ENCODE data around the gene ZNF341. TPM values are rescaled to one million over a fixed set of nuclear protein-coding genes. Genes with fewer than 3 reads are reported as not detected.
"Not testable (repeated sequence)": the region's sequence is repeated elsewhere in the genome, so short reads cannot be mapped to it uniquely, and the experiment has no call there.

ZNF341 gene
- total RNA-seq, 1 donor from 2014 or later: 1.8 TPM

DNA sequence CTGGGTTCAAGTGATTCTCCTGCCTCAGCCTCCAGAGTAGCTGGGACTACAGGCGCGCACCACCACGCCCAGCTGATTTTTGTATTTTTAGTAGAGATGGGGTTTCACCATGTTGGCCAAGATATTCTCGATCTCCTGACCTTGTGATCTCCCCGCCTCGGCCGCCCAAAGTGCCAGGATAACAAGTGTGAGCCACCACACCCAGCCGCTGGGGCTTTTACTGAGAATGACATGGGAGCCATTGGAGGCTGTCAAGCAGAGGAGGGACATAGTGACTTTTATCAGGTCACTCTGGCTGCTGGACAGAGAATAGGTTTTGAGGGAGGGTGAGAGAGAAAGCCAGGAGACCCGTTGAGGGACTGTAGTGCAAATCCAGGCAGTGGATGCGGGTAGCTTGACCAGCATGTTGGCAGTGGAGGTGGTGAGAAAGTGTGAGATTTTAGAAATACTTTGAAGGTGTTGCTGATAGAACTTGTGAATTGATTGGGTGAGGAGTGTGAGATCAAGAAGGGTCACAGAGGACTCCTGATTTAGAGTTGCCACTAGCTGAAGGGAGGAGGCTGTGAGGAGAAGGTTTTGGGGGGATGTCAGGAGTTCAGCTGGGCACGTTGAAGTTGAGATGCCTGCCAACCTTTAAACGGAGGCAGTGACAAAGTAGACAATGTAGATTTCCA is 14.7 kb downstream of the ZNF341 start:
- no peaks in the 10 kb centered on the region for H3K9me3 ChIP-seq (replicated peaks)
- no peak overlapping the region for H3K4me3 ChIP-seq
- intact Hi-C loops (cut with micrococcal nuclease): no loop called here
- H3K27me3 ChIP-seq (ENCODE audit: low read depth): no peaks in the 10 kb centered on the region
- no peak for DNase-seq
- TF ChIP-seq, protein P1, sequence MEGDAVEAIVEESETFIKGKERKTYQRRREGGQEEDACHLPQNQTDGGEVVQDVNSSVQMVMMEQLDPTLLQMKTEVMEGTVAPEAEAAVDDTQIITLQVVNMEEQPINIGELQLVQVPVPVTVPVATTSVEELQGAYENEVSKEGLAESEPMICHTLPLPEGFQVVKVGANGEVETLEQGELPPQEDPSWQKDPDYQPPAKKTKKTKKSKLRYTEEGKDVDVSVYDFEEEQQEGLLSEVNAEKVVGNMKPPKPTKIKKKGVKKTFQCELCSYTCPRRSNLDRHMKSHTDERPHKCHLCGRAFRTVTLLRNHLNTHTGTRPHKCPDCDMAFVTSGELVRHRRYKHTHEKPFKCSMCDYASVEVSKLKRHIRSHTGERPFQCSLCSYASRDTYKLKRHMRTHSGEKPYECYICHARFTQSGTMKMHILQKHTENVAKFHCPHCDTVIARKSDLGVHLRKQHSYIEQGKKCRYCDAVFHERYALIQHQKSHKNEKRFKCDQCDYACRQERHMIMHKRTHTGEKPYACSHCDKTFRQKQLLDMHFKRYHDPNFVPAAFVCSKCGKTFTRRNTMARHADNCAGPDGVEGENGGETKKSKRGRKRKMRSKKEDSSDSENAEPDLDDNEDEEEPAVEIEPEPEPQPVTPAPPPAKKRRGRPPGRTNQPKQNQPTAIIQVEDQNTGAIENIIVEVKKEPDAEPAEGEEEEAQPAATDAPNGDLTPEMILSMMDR (IDR thresholded peaks at IDR 0.05; ENCODE audit: borderline replicate concordance): no peak
- no peaks in the 10 kb centered on the region for H3K4me1 ChIP-seq
- peaks cover 42% of the 10 kb centered on the region for H3K36me3 ChIP-seq
- H3K27ac ChIP-seq (replicated peaks): no peak overlapping the region

DNA sequence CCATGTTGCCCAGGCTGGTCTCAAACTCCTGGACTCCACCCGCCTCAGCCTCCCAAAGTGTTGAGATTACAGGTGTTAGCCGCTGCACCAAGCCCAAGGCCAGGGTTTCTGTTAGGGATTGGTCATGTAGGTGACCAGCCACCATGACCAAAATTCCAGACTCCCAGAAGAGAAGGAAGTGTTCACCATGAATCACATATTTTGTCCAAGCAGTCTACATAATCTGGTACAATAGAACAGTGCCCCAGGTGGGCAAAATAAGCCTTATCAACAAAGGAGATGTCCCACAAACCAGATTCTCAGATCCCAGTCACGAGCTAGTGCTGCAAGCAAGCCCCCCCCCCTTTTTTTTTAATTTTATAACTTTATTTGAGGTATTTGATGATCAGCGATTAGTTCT is 20.0 kb downstream of the ZNF341 start:
- no peak overlapping the region for H3K27ac ChIP-seq (replicated peaks)
- TF ChIP-seq, protein P1 (IDR thresholded peaks at IDR 0.05; ENCODE audit: borderline replicate concordance): no peak
- H3K9me3 ChIP-seq (replicated peaks): no peaks in the 10 kb centered on the region
- no peaks in the 10 kb centered on the region for H3K4me1 ChIP-seq
- H3K27me3 ChIP-seq (ENCODE audit: low read depth): no peaks in the 10 kb centered on the region
- H3K4me3 ChIP-seq: no peak overlapping the region
- DNase-seq: no peak
- intact Hi-C loops (cut with micrococcal nuclease): no loop called here
- H3K36me3 ChIP-seq: peaks cover 65% of the 10 kb centered on the region

DNA sequence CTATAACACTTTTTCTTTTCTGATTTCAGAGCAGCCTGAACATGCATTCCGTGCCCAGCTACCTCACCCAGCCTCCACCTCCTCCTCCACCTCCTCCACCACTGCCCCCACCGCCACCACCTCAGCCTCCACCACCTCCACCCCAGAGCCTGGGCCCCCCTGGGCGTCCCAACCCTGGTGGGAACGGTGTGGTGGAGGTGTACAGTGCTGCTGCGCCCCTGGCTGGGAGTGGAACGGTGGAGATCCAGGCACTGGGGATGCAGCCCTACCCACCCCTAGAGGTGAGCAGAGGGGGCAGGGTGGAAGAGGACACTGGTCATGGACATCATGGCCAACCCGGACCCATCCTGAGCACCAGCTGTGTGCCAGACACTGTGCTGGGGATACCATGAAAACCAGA is 21.3 kb downstream of the ZNF341 start:
- Histone ChIP-seq H3K27me3 (ENCODE audit: low read depth) (no peaks in the 10 kb centered on the region), H3K27ac (replicated peaks) (no peak overlapping the region), H3K36me3 (peaks cover 75% of the 10 kb centered on the region), H3K9me3 (replicated peaks) (peaks cover 11% of the 10 kb centered on the region), H3K4me3 (no peak overlapping the region), H3K4me1 (no peaks in the 10 kb centered on the region)
- intact Hi-C loops (cut with micrococcal nuclease): no loop called here
- DNase-seq: no peak
- TF ChIP-seq, protein P1 (IDR thresholded peaks at IDR 0.05; ENCODE audit: borderline replicate concordance): no peak

DNA sequence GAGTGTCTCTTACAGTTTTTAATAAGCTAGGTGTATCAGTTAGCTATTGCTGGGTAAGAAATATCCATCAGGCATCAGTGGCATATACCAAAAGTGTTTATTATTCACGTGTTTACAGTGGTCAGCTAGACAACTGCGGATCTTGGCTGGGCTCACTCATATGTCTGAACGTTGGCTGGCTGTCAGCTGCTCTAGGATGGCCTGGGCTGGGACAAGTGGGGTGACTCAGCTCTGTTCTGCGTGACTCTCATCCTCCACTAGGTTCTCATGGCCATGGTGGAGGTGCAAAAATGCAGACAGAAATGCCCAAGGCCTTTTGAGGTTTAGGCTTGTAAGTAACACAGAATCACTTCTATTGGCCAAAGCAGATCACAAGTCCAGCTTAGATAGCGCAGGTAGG is 22.0 kb downstream of the ZNF341 start:
- H3K27me3 ChIP-seq (ENCODE audit: low read depth): no peaks in the 10 kb centered on the region
- no peak overlapping the region for H3K4me3 ChIP-seq
- intact Hi-C loops (cut with micrococcal nuclease): no loop called here
- peaks cover 80% of the 10 kb centered on the region for H3K36me3 ChIP-seq
- H3K9me3 ChIP-seq (replicated peaks): peaks cover 12% of the 10 kb centered on the region
- H3K4me1 ChIP-seq: no peaks in the 10 kb centered on the region
- no peak overlapping the region for H3K27ac ChIP-seq (replicated peaks)
- DNase-seq: no peak
- TF ChIP-seq, protein P1 (IDR thresholded peaks at IDR 0.05; ENCODE audit: borderline replicate concordance): no peak

DNA sequence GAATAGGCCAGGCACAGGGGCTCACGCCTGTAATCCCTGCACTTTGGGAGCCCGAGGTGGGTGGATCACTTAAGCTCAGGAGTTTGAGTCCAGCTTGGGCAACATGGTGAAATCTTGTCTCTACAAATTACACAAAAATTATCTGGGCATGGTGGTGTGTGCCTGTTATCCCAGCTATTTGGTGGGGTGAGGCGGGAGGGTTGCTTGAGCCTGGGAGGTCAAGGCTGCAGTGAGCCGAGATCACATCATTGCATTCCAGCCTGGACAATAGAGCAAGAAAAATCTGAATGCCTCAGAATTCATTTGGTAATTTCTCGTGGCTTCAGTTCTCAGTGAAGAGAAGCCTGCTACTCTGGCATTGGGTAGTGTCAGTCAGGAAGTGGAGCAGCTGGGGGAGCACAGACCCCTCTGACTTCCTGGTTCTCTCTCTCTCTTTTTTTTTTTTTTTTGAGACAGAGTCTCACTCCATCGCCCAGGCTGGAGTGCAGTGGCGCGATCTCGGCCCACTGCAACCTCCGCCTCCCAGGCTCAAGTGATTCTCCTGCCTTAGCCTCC is 24.2 kb downstream of the ZNF341 start:
- Histone ChIP-seq H3K36me3 (peaks cover 79% of the 10 kb centered on the region), H3K9me3 (replicated peaks) (peaks cover 12% of the 10 kb centered on the region)
- H3K27me3 ChIP-seq (ENCODE audit: low read depth); H3K27ac ChIP-seq (replicated peaks); H3K4me3 ChIP-seq; intact Hi-C loops (cut with micrococcal nuclease); H3K4me1 ChIP-seq; DNase-seq: not testable (repeated sequence)

DNA sequence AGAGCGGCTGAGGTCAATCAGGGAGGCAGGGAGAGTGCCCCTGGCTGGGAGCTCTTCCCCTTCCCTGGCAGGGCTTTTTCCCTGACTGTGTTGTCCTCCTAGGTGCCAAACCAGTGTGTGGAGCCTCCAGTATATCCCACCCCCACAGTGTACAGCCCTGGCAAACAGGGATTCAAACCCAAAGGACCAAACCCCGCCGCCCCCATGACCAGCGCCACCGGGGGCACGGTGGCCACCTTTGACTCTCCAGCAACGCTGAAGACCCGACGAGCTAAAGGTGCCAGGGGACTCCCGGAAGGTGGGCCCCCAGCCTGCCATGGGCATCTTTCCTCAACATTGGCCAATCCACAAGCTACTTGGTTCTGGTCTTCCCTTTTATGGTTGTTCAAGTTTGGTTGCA is 25.2 kb downstream of the ZNF341 start:
- Histone ChIP-seq H3K9me3 (replicated peaks) (peaks cover 12% of the 10 kb centered on the region), H3K4me3 (no peak overlapping the region), H3K27ac (replicated peaks) (no peak overlapping the region), H3K4me1 (no peaks in the 10 kb centered on the region), H3K27me3 (ENCODE audit: low read depth) (no peaks in the 10 kb centered on the region), H3K36me3 (peaks cover 77% of the 10 kb centered on the region)
- DNase-seq: no peak
- intact Hi-C loops (cut with micrococcal nuclease): no loop called here
- TF ChIP-seq, protein P1 (IDR thresholded peaks at IDR 0.05; ENCODE audit: borderline replicate concordance): no peak
